IPS-11a (cell line): ENCODE results near the gene PERCC1.

Source experiments
- H3K4me3 ChIP-seq: one replicate; pipeline ENCODE4 v1.5.1; 2013; ENCODE audit warnings: low read depth, low read length, control low read depth

The PERCC1 gene

DNA sequence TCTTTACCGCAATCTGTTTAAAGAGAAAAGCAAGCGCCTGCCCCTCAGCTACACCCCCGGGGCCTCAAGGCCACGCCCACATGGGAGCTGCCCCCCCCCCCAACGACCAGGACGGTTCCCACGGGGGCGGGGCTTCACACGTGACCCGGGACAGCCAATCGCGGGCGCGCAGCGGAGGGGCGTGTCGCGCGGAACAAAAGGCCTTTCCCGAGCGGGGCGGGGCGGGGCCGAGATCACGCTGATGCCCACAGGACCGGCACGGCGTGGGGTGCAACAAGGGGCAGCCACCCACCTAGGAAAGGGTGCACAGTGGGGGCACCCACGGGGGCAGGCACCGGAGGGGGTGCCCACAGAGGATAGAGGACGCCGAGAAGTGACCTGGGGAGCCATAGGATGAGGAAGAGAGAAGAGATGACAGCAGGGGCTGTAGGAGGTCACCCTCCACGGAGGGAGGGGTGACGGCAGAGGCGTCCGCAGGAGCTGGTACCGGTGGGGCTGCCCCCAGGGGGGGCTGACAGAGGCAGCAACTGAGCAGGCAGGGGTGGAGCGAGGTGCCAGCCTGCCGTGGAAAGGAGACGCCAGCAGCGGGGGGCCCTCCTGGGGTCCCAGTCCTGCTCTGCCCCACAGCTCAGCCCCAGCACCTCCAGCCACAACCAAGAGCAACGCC lies 22.6 kb upstream of the PERCC1 start:
- peak overlapping the region; percentile 67 for H3K4me3 ChIP-seq

DNA sequence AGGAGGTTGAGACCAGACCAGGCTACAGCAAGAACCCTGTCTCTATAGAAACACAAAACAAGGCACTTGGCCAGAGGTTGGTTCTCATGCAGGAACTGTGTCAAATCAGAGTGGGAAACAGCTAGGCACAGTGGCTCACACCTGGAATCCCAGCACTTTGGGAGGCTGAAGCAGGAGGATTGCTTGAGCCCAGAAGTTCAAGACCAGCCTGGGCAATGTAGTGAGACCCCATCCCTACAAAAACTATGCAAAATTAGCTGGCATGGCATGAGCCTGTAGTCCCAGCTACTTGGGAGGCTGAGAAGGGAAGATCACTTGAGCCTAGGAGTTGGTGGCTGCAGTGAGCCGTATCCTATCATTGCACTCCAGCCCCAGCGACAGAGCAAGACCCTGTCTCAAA lies 18.0 kb upstream of the PERCC1 start:
- no peak overlapping the region for H3K4me3 ChIP-seq

DNA sequence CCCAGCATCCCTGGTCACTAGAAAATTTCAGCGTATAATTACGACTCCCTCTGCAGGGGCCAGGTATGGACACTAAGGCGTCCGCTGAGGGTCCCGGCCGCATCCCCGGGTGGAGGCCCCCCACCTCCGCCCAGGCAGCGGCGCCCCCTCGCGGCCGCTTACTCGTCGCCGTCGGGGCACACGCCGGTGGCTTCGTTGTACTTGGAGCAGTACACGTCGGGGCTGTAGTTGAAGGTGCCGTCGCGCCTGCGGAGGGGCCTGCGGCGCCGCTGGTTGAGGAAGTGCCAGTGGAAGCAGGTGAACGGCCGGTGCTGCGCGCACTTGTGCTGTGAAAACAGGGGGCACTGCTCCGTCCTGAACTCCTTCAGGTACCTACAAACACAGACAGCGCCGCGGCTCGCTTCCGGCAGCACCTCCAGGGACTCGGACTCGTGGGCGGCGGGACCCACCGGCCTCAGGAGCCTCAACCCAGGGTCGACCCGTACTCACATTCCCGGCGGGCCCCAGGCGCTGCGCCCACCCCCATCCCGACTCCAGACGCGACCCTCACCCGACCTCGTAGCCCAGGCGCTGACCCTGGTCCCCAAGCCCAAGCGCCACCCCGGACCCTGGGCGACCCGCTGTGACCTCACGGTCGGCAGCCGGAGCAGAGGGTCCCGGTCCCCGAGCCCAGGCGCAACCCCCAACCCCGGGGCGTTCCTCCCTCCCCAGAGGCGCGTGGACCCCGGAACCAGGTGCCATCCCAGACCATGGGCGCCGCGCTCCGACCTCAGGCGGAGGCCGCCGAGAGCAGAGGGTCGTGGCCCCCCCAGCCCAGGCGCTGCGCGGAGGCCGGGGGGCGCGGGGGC lies 17.0 kb upstream of the PERCC1 start:
- H3K4me3 ChIP-seq = peak overlapping the region; percentile 72

DNA sequence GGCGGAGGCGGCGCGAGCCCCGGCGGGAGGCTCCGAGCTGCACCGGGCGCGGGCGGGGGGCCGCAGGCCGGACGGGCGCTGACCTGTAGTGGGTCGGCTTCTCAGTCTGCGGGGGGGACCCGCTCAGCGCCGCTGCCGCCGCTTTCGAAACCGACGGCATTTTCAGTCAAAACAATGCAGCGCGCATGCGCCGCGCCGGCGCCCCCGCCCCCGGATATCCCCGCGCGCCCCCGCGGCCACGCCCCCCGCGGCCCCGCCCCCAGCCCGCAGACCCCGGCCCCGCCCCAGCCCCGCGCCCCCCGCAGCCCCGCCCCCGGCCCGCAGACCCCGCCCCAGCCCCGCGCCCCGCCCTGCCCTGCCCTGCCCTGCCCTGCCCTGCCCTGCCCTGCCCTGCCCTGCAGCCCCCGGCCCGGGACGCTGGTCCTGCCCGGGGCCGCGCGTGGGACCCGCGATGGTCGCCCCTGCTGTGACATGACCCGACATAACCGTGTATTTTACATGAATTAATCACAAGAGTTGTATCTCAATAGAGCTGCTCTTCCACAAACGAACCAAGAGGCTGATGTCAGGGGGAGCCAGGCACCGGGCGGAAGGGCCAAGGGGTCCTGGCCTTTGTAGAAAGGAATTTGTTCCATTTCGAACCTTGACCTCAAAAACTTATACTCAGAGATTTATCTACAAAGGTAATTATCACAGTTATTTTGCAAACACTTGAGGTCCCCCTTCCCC lies 16.2 kb upstream of the PERCC1 start, which contains the start of gene UNKL:
TSS of gene UNKL (minus strand) at position 173 of the 729 bp plus-strand sequence. CDS start at position 160, 13 bp downstream.
- H3K4me3 ChIP-seq = peak within 1 kb of the TSS; percentile 72

DNA sequence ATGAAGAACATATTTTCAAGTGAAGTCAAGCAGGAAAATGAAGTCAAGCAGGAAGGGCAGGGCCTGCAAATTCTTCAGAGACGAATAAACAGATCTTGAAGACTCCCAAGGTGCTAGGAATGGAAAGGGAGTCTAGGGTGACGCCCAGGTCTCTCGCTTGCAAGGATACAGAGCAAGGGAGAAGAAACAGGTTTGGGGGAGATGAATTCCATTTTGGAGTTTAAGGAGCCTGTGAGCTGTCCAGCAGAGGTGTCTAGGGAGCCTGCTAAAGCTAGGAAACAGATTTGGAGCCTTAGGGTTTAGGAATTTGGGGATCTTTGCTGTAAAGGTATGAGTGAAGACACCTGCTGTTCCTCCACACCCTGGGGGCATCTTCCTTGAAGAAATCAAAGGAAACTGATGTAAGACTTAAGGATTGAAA lies 14.3 kb upstream of the PERCC1 start:
- no peak overlapping the region for H3K4me3 ChIP-seq

DNA sequence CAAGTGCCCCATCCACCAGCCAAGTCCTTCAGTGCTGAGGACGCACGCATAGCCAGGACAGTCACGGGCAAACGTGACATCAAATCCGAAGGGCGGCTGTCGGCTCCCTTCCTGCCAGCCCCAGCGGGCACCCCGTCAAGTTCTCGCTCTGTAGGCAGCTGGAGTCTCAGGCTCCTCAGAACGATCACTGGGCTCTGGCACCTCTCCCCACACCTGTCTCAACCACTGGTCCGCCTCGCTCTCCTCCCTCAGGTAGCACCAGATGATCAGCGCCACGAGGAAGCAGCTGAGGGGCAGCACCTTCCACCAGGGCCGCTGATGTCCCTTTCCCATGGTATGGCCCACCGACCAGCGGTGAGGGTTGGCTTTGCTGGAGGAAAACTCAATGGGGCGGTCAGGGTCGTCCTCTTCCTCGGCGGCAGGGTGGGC lies 10.8 kb upstream of the PERCC1 start:
- H3K4me3 ChIP-seq = peak overlapping the region; percentile 92

DNA sequence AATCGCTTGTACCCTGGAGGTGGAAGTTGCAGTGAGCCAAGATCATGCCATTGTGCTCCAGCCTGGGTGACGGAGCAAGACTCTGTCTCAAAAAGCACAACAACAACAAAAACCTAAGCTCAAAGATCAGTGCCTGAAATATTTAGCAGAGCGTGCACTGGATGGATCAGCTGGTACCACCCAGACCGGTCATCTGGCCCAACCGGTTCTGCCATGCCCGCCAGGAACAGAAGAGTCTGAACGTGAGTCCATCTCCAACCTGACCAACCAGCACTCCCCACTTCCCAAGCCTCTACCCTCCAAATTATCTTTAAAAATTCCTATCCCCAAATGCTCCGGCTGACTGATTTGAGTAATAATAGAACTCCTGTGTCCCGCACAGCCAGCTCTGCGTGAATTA lies 8.8 kb upstream of the PERCC1 start:
- H3K4me3 ChIP-seq = no peak overlapping the region

DNA sequence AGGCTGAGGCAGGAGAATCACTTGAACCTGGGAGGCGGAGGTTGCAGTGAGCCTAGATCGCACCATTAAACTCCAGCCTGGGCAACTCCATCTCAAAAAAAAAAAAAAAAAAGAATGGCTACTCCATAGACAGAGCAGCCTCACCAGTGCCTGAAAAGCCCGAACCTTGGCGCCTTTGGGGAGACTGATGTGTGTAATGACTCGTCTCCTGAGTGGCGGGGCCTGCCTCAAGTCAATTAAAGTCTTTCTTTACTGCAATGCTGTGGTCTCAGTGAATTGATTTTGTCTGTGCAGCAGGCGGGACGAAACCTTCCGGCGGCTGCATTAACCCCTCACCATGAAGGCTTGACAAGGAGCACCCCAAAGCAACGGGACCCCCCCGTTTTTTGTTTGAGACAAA lies 6.8 kb upstream of the PERCC1 start:
- no peak overlapping the region for H3K4me3 ChIP-seq

DNA sequence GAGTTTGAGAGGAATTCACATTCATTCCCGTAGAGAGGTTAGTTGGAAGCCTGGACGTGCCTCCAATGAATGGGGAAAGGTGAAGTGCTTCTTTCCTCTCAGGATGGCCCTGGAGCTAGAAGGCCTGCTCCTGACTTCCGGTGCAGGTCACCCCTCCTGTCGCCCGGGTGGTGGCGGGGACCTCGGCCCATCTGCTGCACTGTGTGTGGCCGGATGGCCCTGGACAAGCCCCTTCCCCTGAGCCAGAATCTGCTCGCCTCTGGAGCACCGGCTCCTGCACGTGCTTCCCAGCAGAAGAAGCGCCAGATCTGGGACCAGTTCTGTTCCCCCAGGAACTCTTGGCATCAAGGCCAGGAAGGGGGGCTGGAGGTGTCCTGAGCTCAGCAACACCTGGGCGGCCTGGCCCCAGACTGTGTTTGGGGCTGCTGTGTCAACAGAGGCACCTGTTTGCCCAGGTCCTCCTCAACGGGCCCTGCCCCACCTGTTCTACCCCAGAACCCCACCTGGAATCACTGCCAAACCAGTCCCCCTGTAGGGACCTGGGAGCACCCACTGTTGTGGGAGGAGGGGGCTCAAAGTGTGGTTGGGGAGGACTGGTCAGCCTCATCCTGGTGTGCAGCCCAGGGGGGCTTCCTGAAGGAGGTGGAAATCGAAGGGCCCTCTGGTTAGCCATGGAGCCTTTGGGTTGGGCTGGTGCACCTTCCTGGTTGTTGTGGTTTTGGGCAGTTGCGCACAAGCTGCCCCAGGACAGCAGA lies 5.1 kb upstream of the PERCC1 start:
- H3K4me3 ChIP-seq = no peak overlapping the region

DNA sequence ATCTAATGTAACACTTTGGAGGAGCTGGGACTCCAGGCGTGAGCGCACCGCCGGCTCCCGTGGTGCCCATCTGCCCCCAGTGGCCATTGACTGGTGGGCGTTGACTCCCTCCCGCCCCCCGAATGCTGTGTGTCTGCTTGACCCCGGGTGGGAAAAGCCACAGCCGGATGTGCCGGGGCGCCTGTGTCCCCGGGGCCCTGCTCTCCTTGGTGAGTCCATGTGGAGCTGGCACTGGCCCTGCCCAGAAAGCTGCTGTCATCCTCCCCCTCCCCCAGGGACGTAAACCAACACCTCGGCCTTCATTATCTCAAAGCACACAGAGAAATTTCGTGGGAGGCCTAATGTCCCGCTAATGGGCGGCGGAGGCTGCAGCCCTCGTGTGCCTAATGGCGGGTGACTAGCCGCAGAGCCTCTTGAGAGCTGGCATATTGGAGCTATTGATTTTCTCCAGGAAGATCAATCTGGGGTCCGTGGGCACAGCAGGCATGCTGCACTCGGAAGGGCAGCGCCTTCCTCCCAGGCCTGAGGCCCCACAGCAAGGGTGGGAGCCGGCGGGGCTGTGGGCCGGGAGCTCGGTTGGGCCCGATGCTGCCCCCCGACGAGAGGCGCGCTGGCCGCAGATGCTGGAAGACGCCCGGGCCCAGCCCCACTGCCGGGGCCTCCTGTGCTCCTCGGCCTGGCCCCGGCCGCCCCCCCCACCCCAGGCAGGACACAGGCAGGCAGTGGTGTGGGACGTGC lies 4.0 kb upstream of the PERCC1 start:
- no peak overlapping the region for H3K4me3 ChIP-seq

DNA sequence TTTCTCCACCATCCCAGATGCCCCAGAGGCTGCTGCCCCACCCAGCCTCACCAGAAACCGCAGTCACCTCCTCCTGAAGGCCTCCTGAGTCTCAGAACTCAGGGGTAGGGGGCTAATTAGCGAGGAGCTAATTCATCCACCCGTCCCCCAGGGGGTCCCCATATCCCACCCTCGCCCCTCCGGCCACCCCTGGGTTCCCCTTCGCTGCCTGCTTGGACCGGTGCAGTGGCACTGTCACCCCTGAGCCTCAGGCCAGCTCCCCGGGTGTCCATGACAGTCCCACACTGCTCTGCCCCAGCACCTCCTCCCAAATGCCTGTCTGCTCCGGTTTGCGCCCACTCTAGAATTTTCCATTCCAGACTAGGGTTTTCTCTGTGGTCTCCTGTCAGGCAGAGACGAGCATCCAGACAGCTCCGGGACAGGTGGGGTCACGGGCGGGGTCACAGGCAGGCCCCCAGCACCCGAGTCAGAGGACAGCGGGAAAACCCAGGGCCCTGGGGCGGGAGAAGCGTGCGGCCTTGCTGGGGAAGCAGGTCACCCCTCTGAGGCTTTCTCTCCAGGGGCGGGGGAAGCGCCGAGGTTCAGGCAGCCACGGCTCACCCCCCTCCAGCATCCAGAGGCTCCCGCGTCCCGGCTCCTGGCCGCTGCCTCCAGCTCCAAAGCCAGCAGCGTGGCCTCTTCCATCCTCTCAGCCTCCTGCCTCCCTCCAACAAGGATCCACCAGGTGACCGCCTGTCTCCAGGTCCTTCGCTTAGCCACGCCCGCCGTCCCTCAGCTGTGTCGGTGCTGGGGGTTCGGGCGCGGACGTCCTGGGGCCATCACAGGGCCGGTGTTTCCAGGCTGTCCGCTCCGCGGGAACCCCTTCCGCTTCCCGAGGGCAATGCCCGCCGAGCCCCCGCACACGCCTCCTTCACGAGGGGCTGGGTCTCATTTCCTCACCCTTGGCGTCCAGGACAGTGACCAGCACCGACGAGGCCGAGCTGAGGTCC lies 3.1 kb upstream of the PERCC1 start:
- H3K4me3 ChIP-seq = no peak overlapping the region

DNA sequence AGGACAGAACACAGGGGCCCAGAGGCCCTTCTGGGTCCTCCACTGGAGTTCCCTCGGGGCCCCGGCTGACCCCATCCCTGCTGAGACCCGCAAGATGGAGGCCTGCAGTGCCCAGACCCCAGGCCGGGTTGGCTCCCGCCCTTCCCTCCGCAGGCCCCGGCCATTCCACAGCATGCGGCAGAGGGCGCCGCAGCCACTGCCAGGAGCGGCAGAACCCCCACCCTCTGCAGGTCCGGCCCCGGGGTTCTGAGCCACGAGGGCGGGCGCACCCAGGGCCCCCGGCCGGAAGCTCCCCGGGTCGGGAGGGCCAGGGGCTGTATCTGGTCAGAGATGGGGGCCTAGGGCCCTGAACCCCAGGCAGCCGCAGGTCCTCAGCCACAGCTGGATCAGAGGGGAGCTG lies 2.4 kb upstream of the PERCC1 start:
- no peak overlapping the region for H3K4me3 ChIP-seq

DNA sequence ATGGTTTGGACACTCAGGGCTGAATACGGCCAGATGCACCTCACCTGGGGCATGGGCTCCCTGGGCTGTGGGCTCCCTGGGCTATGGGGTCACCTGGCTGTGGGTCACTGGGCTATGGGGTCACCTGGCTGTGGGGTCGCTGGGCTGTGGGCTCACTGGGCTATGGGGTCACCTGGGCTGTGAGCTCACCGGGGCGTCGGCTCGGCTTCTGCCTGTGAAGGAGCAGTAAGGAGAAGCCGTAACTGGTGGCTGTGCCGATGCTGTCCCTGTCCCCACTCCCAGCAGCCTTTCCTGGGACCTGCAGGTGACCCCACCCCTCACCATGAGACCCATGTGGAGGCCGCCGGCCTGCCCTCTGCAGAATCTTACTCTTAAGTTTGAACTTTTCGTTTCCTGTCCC lies 1.9 kb upstream of the PERCC1 start:
- H3K4me3 ChIP-seq = no peak overlapping the region

DNA sequence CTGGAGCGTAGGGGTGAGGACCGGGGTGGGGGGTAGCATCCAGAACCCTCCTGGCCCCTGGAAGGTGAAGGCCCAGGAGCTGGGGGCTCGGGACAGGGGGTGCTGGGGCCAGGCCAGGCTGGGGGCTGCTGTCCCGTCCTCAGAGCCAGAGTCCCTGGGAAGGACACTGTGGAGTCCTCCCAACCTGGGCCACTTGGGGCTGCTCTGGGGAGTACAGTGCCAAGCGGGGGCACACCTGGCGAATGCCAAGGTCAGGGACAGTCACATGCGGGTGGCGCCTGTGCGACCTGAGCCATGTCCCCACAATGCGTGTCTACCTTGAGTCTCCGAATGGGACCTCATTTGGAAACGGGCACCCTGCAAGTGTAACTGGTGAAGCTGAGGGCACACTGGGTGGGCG lies 1.2 kb upstream of the PERCC1 start:
- no peak overlapping the region for H3K4me3 ChIP-seq

DNA sequence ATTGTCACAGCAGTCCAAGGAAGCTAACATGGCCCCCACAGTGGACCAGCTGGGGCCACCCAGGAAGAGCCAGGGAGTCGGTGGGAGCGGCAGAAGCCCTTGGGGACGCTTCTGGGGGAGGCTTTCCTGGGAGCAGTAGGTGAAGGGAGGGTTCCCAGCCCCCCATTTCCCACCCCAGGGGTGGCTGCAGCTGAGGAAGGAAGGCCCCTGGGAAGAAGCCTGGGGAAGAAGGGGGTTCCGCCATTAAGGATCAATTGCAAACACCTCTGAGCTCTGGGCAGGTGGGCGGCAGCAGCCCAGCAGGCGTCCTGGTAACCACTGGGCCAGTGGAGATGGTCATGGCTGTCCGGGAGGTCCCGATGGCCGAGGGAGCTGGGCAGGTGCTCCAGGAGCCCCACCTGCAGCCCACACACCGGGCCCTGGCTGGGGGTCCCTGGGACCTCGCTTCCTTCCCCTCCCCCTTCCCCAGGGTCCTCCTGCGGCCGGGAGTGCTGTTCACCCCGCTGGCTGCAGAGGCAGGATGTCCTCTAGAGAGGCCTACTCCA lies 592 bp upstream of the PERCC1 start:
- no peak overlapping the region for H3K4me3 ChIP-seq

DNA sequence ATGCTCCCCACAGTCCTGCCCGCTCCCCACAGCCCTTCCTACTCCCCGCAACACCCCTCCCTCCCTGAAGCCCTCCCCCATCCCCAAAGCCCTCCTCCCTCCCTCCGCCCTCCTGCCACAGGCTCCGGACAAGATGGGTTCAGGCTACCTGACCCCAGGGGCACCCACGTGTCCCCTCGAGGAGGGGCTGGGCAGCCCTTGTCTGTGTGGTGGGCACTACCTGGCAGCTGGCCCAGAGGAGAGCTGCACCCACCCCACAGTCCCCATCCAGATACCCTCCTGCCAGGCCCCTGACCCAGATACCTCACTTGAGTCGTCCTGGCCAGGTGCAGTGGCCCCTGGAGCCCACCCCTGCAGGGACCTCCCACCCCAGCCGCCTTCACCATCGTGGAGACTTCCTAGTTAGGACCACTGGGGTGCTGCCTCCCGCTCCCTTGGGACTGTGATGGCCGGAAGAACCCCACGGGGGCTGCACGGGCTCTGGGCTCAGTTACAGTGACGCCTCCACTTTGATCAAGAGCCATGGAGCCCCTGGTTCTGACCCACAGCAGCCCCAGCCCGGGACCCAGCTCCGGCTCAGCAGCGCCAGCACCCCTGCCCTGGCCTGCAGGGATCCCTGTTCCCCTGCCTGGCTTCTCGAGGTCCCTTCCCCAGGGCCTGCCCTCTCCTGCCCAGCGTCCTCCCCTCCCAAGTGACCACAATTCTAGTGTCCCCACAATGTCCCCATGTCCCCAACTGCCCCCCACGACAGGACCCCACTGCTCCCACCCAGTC lies 806 bp downstream of the PERCC1 start:
- no peak overlapping the region for H3K4me3 ChIP-seq

DNA sequence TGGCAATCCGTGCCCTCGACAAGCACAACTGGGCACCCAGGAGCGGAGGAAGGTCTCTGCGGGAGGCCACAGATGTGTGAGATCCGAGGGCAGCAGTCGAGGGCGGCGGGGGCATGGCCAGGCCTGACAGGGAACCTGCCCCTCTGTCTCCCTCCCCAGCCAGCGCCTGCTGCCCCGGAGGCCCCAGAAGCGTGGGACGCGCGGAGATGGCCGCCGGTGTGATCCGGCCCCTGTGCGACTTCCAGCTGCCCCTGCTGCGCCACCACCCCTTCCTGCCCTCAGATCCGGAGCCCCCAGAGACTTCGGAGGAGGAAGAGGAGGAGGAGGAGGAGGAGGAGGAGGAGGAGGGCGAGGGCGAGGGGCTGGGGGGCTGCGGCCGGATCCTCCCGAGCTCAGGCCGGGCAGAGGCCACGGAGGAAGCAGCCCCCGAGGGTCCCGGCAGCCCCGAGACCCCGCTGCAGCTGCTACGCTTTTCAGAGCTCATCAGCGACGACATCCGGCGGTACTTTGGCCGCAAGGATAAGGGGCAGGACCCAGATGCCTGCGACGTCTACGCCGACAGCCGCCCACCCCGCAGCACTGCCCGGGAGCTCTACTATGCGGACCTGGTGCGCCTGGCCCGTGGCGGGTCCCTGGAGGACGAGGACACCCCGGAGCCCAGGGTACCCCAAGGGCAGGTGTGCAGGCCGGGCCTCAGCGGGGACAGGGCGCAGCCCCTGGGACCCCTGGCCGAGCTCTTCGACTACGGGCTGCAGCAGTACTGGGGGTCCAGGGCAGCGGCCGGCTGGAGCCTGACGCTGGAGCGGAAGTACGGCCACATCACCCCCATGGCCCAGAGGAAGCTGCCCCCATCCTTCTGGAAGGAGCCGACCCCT lies 1.7 kb downstream of the PERCC1 start:
- no peak overlapping the region for H3K4me3 ChIP-seq
